ENCODE measurements around the gene DHCR7.

GRCh38 chr11:71408826-71409225, 39.4 kb downstream of the DHCR7 start:
- TF ChIP-seq CTCF (IDR thresholded peaks at IDR 0.05) (no peak), EZH2 (IDR thresholded peaks at IDR 0.05; ENCODE audit: borderline replicate concordance, insufficient read depth, low read depth, low read length, poor library complexity, severe bottlenecking) (no peak)
